IMR-90 (cell line): ENCODE measurements around the gene HK3.

Experiments
- MAZ ChIP-seq: IDR thresholded peaks from 2 replicates; pipeline ENCODE4 v1.6.1; 2012; ENCODE audit warnings: low read depth, mild to moderate bottlenecking, low read length, improper control_type of control experiment, moderate library complexity, borderline replicate concordance
- TF ChIP-seq, protein P1 (sequence below): conservative IDR thresholded peaks from 2 replicates; pipeline ENCODE4 v1.5.1; 2012; ENCODE audit warnings: mild to moderate bottlenecking, low read depth, low read length, improper control_type of control experiment

GRCh38 chr5:176873541-176874172 lies 25.5 kb downstream of the HK3 start:
- TF ChIP-seq MAZ = no peak
- TF ChIP-seq, protein P1, sequence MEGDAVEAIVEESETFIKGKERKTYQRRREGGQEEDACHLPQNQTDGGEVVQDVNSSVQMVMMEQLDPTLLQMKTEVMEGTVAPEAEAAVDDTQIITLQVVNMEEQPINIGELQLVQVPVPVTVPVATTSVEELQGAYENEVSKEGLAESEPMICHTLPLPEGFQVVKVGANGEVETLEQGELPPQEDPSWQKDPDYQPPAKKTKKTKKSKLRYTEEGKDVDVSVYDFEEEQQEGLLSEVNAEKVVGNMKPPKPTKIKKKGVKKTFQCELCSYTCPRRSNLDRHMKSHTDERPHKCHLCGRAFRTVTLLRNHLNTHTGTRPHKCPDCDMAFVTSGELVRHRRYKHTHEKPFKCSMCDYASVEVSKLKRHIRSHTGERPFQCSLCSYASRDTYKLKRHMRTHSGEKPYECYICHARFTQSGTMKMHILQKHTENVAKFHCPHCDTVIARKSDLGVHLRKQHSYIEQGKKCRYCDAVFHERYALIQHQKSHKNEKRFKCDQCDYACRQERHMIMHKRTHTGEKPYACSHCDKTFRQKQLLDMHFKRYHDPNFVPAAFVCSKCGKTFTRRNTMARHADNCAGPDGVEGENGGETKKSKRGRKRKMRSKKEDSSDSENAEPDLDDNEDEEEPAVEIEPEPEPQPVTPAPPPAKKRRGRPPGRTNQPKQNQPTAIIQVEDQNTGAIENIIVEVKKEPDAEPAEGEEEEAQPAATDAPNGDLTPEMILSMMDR = no peak
